B cell (primary cell): ENCODE measurements around the gene GDI2. TPM values are rescaled to one million over a fixed set of nuclear protein-coding genes. Genes with fewer than 3 reads are reported as not detected.

ENCODE experiments used
- ATAC-seq: fragments of 200-7000 bp; cut with Tn5 transposase; one replicate; pipeline ENCODE4 v1.10.0; 2021; ENCODE audit warnings: low read depth, mild to moderate bottlenecking, moderate number of reproducible peaks, moderate library complexity
- CTCF ChIA-PET: fragments of 350-600 bp; sonication (Branson Sonifier 250); formaldehyde crosslinking; loops from one replicate; lab custom pipeline; 2021; ENCODE audit warnings: antibody characterized with exemption, inconsistent platforms; lab: Charles Lee
- POLR2A ChIA-PET: fragments of 350-600 bp; sonication (Branson Sonifier 250); formaldehyde crosslinking; loops from one replicate; lab custom pipeline; 2021; ENCODE audit warnings: antibody characterized with exemption; lab: Charles Lee
- DNase-seq: peaks from one replicate; pipeline ENCODE4 v3.0.0; 2013
- H2AFZ ChIP-seq: 2 replicates; pipeline ENCODE4 v1.6.1; 2012; ENCODE audit warnings: mild to moderate bottlenecking, low read depth, low read length; ENCODE audit not compliant: insufficient read depth, poor library complexity, severe bottlenecking
- H3K27ac ChIP-seq, 2 donors: 1 replicate in 1 of 2; 2 replicates in 1 of 2; pipeline ENCODE4 v1.5.1; 2012 to 2013; ENCODE audit warnings: low read length in 2 of 2, mild to moderate bottlenecking in 2 of 2, moderate library complexity in 1 of 2
- H3K27me3 ChIP-seq, 4 experiments: fragments of 200-600 bp in 1 of 4; sonication (generic) in 1 of 4; replicated peaks in 1 of 4; 1 replicate in 2 of 4; 2 replicates in 2 of 4; pipeline versions ENCODE4 v1.6.1 to v1.7.0; 2013 to 2016; ENCODE audit warnings: low read length in 3 of 4, mild to moderate bottlenecking in 2 of 4, mixed read lengths in 1 of 4, moderate library complexity in 1 of 4; ENCODE audit not compliant: insufficient read depth in 4 of 4, control insufficient read depth in 3 of 4; ENCODE audit errors: control extremely low read depth in 1 of 4
- H3K36me3 ChIP-seq, 2 experiments: replicated peaks in 1 of 2; 1 replicate in 1 of 2; 2 replicates in 1 of 2; pipeline versions ENCODE4 v1.6.1 to v1.7.1; 2013; ENCODE audit warnings: low read length in 1 of 2; ENCODE audit not compliant: insufficient read depth in 2 of 2, control insufficient read depth in 1 of 2; ENCODE audit errors: control extremely low read depth in 1 of 2, extremely low read depth in 1 of 2
- H3K4me1 ChIP-seq, 2 donors: fragments of 200-600 bp in 1 of 2; sonication (generic) in 1 of 2; 1 replicate in 1 of 2; 2 replicates in 1 of 2; pipeline versions ENCODE4 v1.5.1 to v1.6.1; 2013 to 2017; ENCODE audit warnings: low read length in 2 of 2; ENCODE audit not compliant: control insufficient read depth in 2 of 2, insufficient read depth in 2 of 2
- H3K4me2 ChIP-seq: replicated peaks from 2 replicates; pipeline ENCODE3; 2012; ENCODE audit warnings: mild to moderate bottlenecking, low read depth, low read length; ENCODE audit not compliant: poor library complexity, severe bottlenecking
- H3K4me3 ChIP-seq, 5 experiments: fragments of 200-600 bp in 1 of 5; sonication (generic) in 1 of 5; 1 replicate in 3 of 5; 2 replicates in 2 of 5; pipeline versions ENCODE4 v1.5.1 to v1.7.0; 2011 to 2016; ENCODE audit warnings: low read length in 4 of 5, mild to moderate bottlenecking in 4 of 5, low read depth in 2 of 5, control low read depth in 1 of 5, moderate library complexity in 1 of 5; ENCODE audit not compliant: insufficient read depth in 1 of 5; ENCODE audit errors: control extremely low read depth in 1 of 5, extremely low read depth in 1 of 5
- H3K79me2 ChIP-seq: fragments of 200-600 bp; sonication (generic); one replicate; pipeline ENCODE4 v1.6.0; 2016; ENCODE audit warnings: low read length; ENCODE audit not compliant: control insufficient read depth, insufficient read depth
- H3K9ac ChIP-seq: fragments of 200-600 bp; sonication (generic); 2 replicates; pipeline ENCODE4 v1.6.1; 2017; ENCODE audit warnings: mild to moderate bottlenecking, low read length, moderate library complexity
- H3K9me3 ChIP-seq, 3 donors: one replicate each; pipeline versions ENCODE4 v1.6.1 to v1.7.1; 2013; ENCODE audit warnings: low read length in 2 of 3; ENCODE audit not compliant: control insufficient read depth in 2 of 3, insufficient read depth in 1 of 3; ENCODE audit errors: control extremely low read depth in 1 of 3
- H4K20me1 ChIP-seq: 2 replicates; pipeline ENCODE4 v1.6.0; 2012; ENCODE audit warnings: mild to moderate bottlenecking, low read length; ENCODE audit not compliant: insufficient read depth, control insufficient read depth, poor library complexity, severe bottlenecking
- H3K27ac Mint-ChIP-seq: one replicate; pipeline ENCODE4 v1.8.0; 2021; ENCODE audit warnings: mixed read lengths
- H3K27me3 Mint-ChIP-seq: one replicate; pipeline ENCODE4 v1.8.0; 2021; ENCODE audit warnings: mixed read lengths
- H3K4me1 Mint-ChIP-seq: one replicate; pipeline ENCODE4 v1.8.0; 2021; ENCODE audit warnings: mixed read lengths
- H3K4me3 Mint-ChIP-seq: one replicate; pipeline ENCODE4 v1.8.0; 2021; ENCODE audit warnings: mixed read lengths
- H3K9me3 Mint-ChIP-seq: one replicate; pipeline ENCODE4 v1.8.0; 2022; ENCODE audit warnings: mixed read lengths; ENCODE audit not compliant: insufficient read depth
- CTCF ChIP-seq: fragments of 200-600 bp; IDR thresholded peaks from one replicate; pipeline ENCODE4 v1.8.0; 2022; ENCODE audit warnings: antibody characterized with exemption, mild to moderate bottlenecking
- EZH2 ChIP-seq: IDR thresholded peaks from 2 replicates; pipeline ENCODE4 v1.6.1; 2012; ENCODE audit warnings: borderline replicate concordance, low read depth, mild to moderate bottlenecking, moderate library complexity, low read length; ENCODE audit not compliant: insufficient read depth, poor library complexity, severe bottlenecking
- WGBS: methylation state at CpG from one replicate; pipeline ENCODE4 v1.1.5; 2013; ENCODE audit warnings: missing lambda C conversion rate; ENCODE audit not compliant: insufficient coverage; 5-methylcytosine and 5-hydroxymethylcytosine counted together
- intact Hi-C: fragments of 100-400 bp; cut with micrococcal nuclease; formaldehyde crosslinking; loops from one replicate; pipeline ENCODE4 v1.10.0; 2022
- polyA plus RNA-seq: library from polyadenylated mRNA; depleted of rRNA; stranded (reverse); fragments of >200 nt; gene quantifications from 2 replicates; pipeline ENCODE4 v1.2.3, GENCODE V29; 2012
- total RNA-seq, 2 donors: library from RNA; stranded (reverse); fragments of 120-200 nt in 1 of 2; gene quantifications; 1 replicate in 1 of 2; 2 replicates in 1 of 2; pipeline versions ENCODE4 v1.2.3 to v1.2.4, GENCODE V29; 2013 to 2022

GDI2 gene
- total and polyA plus RNA-seq, 2 donors (not counting 1 experiment from before 2014, with no cell fraction given) = 91.1 to 187 TPM

GRCh38 chr10:5720182-5720581 is 93.1 kb downstream of the GDI2 start:
- H3K4me2 ChIP-seq = no peak overlapping the region
- no peak overlapping the region for H3K27ac Mint-ChIP-seq
- TF ChIP-seq EZH2 = no peak
- TF ChIP-seq CTCF = no peak

GRCh38 chr10:5719546-5719945 is 93.7 kb downstream of the GDI2 start:
- no peak overlapping the region for H3K9ac ChIP-seq
- ATAC-seq (no peak), DNase-seq (no peak)
- intact Hi-C loops = no loop called here
- peaks cover 32% of the 10 kb centered on the region for H3K79me2 ChIP-seq
- Mint-ChIP-seq H3K4me1 (peaks cover 12% of the 10 kb centered on the region), H3K27me3 (no peaks in the 10 kb centered on the region), H3K27ac (no peak overlapping the region), H3K4me3 (no peak overlapping the region), H3K9me3 (no peaks in the 10 kb centered on the region)
- no peak for TF ChIP-seq EZH2
- no peak for TF ChIP-seq CTCF
- ChIA-PET CTCF (no interaction called here), POLR2A (no interaction called here)
- H3K27ac ChIP-seq = no peak overlapping the region
- no peak overlapping the region for H3K4me3 ChIP-seq
- no peak overlapping the region for H2AFZ ChIP-seq
- no peaks in the 10 kb centered on the region for H4K20me1 ChIP-seq
- H3K9me3 ChIP-seq = no peaks in the 10 kb centered on the region
- no peaks in the 10 kb centered on the region for H3K4me1 ChIP-seq
- 93% methylated on average over 2 of the region's 3 CpGs for whole genome bisulfite sequencing
- H3K27me3 ChIP-seq = no peaks in the 10 kb centered on the region
- H3K36me3 ChIP-seq = peaks cover 4 to 33% of the 10 kb centered on the region in 2 experiments
- H3K4me2 ChIP-seq = no peak overlapping the region

More at GRCh38 chr10:5720182-5720581, 93.1 kb downstream of the GDI2 start:
- WGBS = no CpG with 5 or more reads among the region's 7 CpGs
- CTCF ChIA-PET = no interaction called here
- no peaks in the 10 kb centered on the region for H4K20me1 ChIP-seq
- DNase-seq (no peak), ATAC-seq (no peak)
- H3K27me3 Mint-ChIP-seq = no peaks in the 10 kb centered on the region
- no peaks in the 10 kb centered on the region for H3K9me3 ChIP-seq
- peaks cover 4 to 33% of the 10 kb centered on the region in 2 experiments for H3K36me3 ChIP-seq
- no peaks in the 10 kb centered on the region for H3K27me3 ChIP-seq
- intact Hi-C loops = loop anchor here (10.0 kb wide), 1 partner anchor 85 kb away; no protein-coding TSS in a partner anchor
- H2AFZ ChIP-seq = no peak overlapping the region
- H3K79me2 ChIP-seq = peaks cover 26% of the 10 kb centered on the region
- no peak overlapping the region for H3K9ac ChIP-seq
- POLR2A ChIA-PET = no interaction called here
- no peaks in the 10 kb centered on the region for H3K9me3 Mint-ChIP-seq
- H3K4me1 ChIP-seq = no peaks in the 10 kb centered on the region
- no peak overlapping the region for H3K4me3 Mint-ChIP-seq
- H3K27ac ChIP-seq = no peak overlapping the region
- H3K4me3 ChIP-seq = no peak overlapping the region
- peaks cover 8% of the 10 kb centered on the region for H3K4me1 Mint-ChIP-seq

Other genes starting within 250 kb of the GDI2 start
- 4.4 and 7.1 TPM in 2 replicates for gene ASB13, start 146.8 kb downstream of the GDI2 start, total RNA-seq
- 2.5 and 3.1 TPM in 2 replicates for gene ASB13, start 146.8 kb downstream of the GDI2 start, polyA plus RNA-seq
- 68.6 and 69.6 TPM in 2 replicates for gene TASOR2, start 128.6 kb downstream of the GDI2 start, total RNA-seq
- gene TASOR2, start 128.6 kb downstream of the GDI2 start, polyA plus RNA-seq = 12.3 and 16.9 TPM in 2 replicates
- 12.6 and 13.1 TPM in 2 replicates for gene ANKRD16, start 76.5 kb upstream of the GDI2 start, total RNA-seq
- 6.6 and 10.9 TPM in 2 replicates for gene ANKRD16, start 76.5 kb upstream of the GDI2 start, polyA plus RNA-seq
- gene FBH1, start 76.8 kb upstream of the GDI2 start, total RNA-seq = 129 and 138 TPM in 2 replicates
- gene FBH1, start 76.8 kb upstream of the GDI2 start, polyA plus RNA-seq = 86.4 and 126 TPM in 2 replicates
- gene IL15RA, start 164.1 kb upstream of the GDI2 start, total RNA-seq = 6.8 and 9.3 TPM in 2 replicates
- gene IL15RA, start 164.1 kb upstream of the GDI2 start, polyA plus RNA-seq = 4.6 and 9.6 TPM in 2 replicates
- gene IL2RA, start 248.9 kb upstream of the GDI2 start, total RNA-seq = 52.7 and 56.7 TPM in 2 replicates
- gene IL2RA, start 248.9 kb upstream of the GDI2 start, polyA plus RNA-seq = 3.8 and 7.2 TPM in 2 replicates